ENCODE data around the gene ARID1B. TPM values are rescaled to one million over a fixed set of nuclear protein-coding genes. Genes with fewer than 3 reads are reported as not detected.
A peak's percentile ranks its signal among the peaks of the same experiment; 100 is the strongest.

Gene ARID1B
- total and polyA plus RNA-seq, 9 of the 15 experiments (the other 6 are each of a cell fraction or from before 2014, with no cell fraction given): 12.5 to 50.5 (median 25.8) TPM

DNA sequence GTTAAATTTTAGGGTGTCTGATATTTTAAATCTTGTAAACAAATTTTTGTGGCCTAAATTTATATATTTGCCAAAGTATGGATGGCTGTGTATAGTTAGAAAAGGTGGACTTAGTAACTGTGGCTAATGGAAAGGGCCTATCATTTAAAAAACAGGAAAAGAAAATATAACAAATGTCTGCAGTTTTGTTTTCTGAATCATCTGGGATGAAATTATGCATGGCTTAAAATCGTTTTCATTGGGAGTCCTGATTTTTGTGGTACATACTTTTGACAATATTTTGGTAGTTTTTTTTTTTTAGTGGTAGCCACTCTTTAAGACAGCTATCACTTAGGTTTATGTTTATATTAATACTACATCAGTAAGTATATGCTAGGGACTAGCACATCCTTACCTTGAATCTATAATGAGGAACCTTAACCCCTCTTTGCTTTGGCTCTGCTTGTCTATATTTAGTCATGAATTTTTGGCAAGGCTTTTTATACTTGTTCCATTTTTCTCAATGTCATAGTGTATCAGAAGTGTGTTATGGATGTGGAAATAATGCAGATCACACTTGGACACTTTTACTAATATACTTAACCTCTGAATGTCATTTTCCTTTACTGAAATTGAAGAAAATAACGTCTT lies 5.6 kb downstream of the ARID1B start (continued):
- TF ChIP-seq, protein P1, sequence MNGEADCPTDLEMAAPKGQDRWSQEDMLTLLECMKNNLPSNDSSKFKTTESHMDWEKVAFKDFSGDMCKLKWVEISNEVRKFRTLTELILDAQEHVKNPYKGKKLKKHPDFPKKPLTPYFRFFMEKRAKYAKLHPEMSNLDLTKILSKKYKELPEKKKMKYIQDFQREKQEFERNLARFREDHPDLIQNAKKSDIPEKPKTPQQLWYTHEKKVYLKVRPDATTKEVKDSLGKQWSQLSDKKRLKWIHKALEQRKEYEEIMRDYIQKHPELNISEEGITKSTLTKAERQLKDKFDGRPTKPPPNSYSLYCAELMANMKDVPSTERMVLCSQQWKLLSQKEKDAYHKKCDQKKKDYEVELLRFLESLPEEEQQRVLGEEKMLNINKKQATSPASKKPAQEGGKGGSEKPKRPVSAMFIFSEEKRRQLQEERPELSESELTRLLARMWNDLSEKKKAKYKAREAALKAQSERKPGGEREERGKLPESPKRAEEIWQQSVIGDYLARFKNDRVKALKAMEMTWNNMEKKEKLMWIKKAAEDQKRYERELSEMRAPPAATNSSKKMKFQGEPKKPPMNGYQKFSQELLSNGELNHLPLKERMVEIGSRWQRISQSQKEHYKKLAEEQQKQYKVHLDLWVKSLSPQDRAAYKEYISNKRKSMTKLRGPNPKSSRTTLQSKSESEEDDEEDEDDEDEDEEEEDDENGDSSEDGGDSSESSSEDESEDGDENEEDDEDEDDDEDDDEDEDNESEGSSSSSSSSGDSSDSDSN (IDR thresholded peaks at IDR 0.05; ENCODE audit: borderline replicate concordance in 1 of 2, low read depth in 2 of 2, low read length in 2 of 2): no peak
- TF ChIP-seq, protein P2, sequence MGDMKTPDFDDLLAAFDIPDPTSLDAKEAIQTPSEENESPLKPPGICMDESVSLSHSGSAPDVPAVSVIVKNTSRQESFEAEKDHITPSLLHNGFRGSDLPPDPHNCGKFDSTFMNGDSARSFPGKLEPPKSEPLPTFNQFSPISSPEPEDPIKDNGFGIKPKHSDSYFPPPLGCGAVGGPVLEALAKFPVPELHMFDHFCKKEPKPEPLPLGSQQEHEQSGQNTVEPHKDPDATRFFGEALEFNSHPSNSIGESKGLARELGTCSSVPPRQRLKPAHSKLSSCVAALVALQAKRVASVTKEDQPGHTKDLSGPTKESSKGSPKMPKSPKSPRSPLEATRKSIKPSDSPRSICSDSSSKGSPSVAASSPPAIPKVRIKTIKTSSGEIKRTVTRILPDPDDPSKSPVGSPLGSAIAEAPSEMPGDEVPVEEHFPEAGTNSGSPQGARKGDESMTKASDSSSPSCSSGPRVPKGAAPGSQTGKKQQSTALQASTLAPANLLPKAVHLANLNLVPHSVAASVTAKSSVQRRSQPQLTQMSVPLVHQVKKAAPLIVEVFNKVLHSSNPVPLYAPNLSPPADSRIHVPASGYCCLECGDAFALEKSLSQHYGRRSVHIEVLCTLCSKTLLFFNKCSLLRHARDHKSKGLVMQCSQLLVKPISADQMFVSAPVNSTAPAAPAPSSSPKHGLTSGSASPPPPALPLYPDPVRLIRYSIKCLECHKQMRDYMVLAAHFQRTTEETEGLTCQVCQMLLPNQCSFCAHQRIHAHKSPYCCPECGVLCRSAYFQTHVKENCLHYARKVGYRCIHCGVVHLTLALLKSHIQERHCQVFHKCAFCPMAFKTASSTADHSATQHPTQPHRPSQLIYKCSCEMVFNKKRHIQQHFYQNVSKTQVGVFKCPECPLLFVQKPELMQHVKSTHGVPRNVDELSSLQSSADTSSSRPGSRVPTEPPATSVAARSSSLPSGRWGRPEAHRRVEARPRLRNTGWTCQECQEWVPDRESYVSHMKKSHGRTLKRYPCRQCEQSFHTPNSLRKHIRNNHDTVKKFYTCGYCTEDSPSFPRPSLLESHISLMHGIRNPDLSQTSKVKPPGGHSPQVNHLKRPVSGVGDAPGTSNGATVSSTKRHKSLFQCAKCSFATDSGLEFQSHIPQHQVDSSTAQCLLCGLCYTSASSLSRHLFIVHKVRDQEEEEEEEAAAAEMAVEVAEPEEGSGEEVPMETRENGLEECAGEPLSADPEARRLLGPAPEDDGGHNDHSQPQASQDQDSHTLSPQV (IDR thresholded peaks at IDR 0.05): no peak
- no peak for TF ChIP-seq FOXA3 (CRISPR knock-in tag; conservative IDR thresholded peaks at IDR 0.05 in 1 of 2, IDR thresholded peaks at IDR 0.05 in 1 of 2)
- TF ChIP-seq, protein P3, sequence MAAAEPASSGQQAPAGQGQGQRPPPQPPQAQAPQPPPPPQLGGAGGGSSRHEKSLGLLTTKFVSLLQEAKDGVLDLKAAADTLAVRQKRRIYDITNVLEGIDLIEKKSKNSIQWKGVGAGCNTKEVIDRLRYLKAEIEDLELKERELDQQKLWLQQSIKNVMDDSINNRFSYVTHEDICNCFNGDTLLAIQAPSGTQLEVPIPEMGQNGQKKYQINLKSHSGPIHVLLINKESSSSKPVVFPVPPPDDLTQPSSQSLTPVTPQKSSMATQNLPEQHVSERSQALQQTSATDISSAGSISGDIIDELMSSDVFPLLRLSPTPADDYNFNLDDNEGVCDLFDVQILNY (CRISPR knock-in tag; IDR thresholded peaks at IDR 0.05): no peak
- TF ChIP-seq, protein P4, sequence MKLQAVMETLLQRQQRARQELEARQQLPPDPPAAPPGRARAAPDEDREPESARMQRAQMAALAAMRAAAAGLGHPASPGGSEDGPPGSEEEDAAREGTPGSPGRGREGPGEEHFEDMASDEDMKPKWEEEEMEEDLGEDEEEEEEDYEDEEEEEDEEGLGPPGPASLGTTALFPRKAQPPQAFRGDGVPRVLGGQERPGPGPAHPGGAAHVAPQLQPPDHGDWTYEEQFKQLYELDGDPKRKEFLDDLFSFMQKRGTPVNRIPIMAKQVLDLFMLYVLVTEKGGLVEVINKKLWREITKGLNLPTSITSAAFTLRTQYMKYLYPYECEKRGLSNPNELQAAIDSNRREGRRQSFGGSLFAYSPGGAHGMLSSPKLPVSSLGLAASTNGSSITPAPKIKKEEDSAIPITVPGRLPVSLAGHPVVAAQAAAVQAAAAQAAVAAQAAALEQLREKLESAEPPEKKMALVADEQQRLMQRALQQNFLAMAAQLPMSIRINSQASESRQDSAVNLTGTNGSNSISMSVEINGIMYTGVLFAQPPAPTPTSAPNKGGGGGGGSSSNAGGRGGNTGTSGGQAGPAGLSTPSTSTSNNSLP (IDR thresholded peaks at IDR 0.05; ENCODE audit: borderline replicate concordance, low read depth, low read length): 0 out of 2 replicates have a peak, but pooled peaks have one; percentile 39
- TF ChIP-seq, protein P5, sequence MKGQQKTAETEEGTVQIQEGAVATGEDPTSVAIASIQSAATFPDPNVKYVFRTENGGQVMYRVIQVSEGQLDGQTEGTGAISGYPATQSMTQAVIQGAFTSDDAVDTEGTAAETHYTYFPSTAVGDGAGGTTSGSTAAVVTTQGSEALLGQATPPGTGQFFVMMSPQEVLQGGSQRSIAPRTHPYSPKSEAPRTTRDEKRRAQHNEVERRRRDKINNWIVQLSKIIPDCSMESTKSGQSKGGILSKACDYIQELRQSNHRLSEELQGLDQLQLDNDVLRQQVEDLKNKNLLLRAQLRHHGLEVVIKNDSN (CRISPR knock-in tag; IDR thresholded peaks at IDR 0.05): no peak
